HTR-8/SVneo (cell line): Measurements from ENCODE around the gene WASHC2A.
"Not testable (repeated sequence)": the region's sequence is repeated elsewhere in the genome, so short reads cannot be mapped to it uniquely, and the experiment has no call there.

Experiments
- DNase-seq: peaks from one replicate; pipeline ENCODE4 v3.0.0; 2011; ENCODE audit warnings: low spot score, mixed read lengths; ENCODE audit not compliant: insufficient read length
- FAIRE-seq: peaks from 2 replicates; lab custom pipeline; 2011; peaks lifted over from hg19 to GRCh38; lab: Jason Lieb, UNC

Gene WASHC2A

DNA sequence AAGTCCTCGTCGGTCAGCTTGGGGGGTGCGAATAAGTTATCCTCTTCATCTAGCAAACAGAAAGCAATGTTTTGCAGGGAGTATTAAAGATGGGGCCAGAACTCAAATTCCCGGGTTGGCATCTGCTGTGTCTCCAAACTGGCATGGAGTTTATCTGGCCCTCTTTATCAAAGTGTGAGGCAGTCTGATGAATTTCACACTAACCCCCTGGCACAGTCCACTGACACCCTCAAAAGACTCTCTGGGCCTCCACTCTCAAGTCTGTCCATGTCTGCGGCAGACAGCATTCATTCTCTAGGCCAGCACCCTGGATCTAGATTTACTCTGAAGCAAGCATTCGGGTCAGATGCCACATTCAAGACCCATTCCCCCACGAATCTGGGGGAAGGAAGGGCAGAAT is 6.2 kb upstream of the WASHC2A start:
- FAIRE-seq, DNase-seq: not testable (repeated sequence)

DNA sequence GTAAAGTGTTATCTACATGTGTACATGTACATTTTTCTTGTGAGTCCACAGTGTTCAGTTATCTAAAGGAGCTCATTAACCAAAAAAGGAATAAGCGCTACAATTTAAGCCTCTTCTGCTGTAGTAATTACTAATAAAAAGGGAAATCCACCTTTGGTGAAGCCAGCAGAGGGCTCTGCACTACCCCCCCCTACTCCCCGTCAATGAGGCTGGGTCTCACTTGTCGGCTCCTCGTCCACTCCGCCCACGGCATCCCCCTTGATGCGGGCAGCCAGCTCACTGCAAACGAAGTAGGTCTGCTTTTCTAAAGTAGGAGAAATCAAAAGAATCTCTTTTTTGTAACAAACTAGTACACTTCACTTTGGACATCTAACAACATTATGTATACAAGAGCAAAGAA is 4.7 kb upstream of the WASHC2A start:
- FAIRE-seq, result no peak
- DNase-seq, result no peak

DNA sequence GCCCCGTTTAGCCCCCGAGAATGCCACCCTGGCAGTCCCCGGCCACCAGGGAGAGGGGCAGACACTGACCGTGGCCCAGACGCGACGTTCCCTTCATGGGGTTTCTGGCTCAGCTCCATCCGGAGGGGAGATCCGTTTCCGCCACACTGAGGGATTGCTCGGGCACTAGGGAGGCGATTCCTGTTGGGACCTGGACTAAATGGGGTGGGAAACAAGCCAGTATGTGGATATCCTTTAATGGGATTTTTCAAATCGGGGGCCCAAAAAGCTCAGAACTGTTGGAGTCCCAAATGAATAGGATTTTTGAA is 552 bp downstream of the WASHC2A start:
- not testable (repeated sequence) for DNase-seq, FAIRE-seq

DNA sequence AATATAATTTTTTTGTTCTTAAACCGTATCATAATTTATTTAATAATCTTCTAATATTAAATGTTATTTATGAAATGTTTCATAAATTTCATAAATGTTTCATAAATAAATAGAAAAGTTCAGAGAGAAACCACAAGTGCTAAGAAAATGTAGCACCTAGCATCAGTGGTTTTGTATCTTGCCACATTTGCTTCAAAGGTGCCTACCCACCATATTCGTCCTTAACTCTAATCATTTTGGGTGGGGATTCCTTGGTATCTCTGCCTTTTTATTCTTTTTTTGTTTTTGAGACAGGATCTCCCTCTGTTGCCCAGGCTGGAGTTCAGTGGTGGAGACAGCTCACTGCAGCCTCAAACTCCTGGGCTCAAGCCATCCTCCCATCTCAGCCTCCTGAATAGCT is 7.4 kb downstream of the WASHC2A start:
- FAIRE-seq, result not testable (repeated sequence)

DNA sequence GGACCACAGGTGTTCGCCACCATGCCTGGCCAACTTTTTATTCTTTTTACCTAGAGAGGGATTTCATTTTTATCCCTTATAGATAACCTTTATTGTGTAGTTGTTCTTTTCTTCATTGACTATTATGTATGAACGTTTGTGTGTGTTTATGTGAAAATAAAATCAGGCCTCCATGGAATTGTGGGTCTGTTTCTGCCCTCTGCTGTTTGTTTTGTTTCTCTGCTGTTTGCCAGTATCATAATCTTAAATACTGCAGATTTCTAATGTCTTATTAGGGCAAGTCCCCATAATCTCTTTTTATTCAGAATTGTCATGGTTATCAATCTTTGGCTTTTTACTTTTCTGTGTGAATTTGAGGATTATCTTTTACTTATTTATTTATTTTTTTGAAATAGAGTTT is 7.8 kb downstream of the WASHC2A start:
- FAIRE-seq, DNase-seq: not testable (repeated sequence)

More for the DNA sequence above, 7.4 kb downstream of the WASHC2A start:
- DNase-seq, result not testable (repeated sequence)

DNA sequence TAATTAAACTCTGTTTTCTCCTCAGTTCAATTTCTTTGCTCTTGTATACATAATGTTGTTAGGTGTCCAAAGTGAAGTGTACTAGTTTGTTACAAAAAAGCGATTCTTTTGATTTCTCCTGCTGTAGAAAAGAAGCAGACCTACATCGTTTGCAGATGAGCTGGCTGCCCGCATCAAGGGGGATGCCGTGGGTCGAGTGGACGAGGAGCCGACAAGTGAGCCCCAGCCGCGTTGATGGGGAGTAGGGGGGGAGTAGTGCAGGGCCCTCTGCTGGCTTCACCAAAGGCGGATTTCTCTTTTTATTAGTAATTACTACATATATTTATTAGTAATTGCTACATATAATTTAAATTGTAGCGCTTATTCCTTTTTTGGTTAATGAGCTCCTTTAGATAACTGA is 23.6 kb downstream of the WASHC2A start:
- FAIRE-seq, DNase-seq: not testable (repeated sequence)

DNA sequence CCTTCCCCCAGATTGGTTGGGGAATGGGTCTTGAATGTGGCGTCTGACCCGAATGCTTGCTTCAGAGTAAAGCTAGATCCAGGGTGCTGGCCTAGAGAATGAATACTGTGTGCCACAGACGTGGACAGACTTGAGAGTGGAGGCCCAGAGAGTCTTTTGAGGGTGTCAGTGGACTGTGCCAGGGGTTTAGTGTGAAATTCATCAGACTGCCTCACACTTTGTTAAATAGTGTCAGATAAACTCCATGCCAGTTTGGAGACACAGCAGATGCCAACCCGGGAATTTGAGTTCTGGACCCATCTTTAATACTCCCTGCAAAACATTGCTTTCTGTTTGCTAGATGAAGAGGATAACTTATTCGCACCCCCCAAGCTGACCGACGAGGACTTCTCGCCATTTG is 25.2 kb downstream of the WASHC2A start:
- DNase-seq, FAIRE-seq: not testable (repeated sequence)

DNA sequence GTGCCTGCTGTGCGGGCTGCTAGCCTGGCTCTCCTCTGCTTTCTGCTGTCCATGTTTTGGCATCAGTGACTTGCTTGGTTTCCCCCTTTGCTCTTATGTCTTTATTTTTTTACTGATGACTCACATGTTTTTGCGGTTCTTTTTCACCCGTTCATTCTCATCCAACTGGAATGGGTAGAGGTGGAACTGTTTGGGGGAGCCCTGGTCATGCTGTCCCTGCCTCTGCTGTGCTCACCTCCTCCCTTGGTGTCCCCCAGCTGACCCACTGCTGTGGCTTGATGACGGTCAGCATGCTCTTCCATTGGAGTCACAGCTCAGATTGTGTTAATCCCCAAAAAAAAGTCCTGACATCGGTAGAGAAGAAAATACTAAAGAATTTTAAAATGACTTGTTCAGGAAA is 26.9 kb downstream of the WASHC2A start:
- DNase-seq, FAIRE-seq: not testable (repeated sequence)

DNA sequence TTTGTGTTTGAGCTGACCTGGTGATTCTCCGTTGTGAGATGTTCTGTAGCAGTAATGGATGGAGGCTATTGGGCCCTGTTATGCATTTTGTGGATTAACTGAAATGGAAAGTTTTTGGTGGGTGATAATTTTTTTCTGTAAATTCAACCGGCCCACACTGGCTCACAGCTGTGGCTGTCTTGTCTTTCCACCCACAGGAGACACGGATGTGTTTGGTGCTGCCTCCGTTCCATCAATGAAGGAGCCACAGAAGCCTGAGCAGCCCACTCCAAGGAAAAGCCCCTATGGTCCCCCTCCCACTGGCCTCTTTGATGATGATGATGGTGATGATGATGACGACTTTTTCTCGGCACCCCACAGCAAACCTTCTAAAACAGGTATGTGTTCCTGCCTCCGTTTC is 27.6 kb downstream of the WASHC2A start:
- not testable (repeated sequence) for FAIRE-seq, DNase-seq

DNA sequence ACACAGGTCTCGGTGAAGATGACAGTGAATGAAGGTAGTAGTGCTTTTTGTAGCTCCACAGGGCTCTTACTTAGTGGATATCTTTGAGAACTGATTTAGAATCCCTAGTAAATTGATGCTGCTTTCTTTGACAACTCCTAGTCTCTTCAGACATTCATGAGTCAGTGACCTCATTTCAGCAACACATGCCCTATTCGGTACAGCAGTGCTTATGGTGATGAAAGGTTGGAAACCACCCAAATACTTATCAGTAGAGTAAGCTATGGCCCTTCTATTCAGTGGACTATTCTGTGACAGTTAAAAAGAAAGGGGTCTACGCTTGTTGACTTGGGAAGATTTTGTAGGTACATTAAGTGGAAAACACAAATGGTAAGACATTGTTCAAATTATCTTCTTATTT is 29.0 kb downstream of the WASHC2A start:
- FAIRE-seq, DNase-seq: not testable (repeated sequence)

DNA sequence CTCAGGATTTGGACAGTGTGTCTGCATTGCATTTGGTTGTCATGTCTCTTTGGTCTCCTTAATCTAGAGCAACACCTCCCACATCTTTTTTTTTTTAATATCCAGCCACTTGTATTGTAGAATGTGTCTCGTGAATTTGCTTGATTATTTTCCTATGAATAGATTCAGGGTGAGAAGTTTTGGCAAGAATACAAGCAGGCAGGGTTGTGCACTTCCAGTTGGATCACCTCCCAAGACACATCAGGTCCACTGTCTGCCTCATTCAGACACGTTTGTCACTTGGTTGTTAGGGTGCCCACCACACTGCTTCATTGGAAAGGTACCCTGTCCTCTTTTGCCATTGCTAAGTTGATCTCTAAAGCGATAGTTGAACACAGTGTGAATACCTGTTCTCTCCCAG is 30.9 kb downstream of the WASHC2A start:
- not testable (repeated sequence) for DNase-seq, FAIRE-seq

DNA sequence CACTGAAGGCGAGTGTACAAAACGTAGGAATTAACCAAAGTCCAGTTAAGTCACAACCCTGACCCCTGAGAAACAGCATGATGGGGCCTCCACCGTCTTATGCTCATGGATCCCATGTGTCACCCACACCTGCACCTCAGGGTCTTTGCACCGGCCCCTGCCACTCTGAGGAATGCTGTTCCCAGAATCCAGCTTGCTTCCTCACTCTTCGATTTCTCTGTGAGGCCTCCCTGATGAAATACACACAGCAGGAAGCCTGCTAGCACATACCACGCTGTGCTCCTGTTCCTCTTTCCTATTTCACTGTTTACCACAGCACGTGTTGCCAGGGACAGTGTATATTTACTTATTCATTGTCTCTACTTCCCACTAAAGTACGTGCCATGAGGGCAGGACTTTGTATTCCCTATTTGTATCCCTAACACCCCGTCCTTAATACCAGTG is 33.4 kb downstream of the WASHC2A start:
- DNase-seq, FAIRE-seq: not testable (repeated sequence)

DNA sequence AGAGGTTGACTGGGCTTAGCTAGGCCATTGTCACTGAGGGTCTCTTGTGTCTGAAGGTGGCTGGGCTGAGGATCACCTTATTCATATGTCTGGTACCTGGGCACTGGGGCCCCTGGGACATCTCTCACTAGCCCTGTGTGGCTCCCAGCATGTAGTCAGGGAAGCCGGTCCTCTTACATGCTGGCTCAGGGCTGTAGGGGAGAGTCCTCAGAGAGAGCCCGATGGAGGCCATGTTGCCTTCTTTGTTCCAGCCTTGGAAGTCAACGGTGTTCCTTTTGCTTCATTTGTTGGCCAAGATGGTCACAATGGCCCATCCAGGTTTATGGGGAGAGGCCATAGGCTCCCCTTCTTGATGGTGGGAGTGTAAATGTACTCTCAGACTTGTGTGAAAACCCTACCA is 34.0 kb downstream of the WASHC2A start:
- FAIRE-seq, DNase-seq: not testable (repeated sequence)

DNA sequence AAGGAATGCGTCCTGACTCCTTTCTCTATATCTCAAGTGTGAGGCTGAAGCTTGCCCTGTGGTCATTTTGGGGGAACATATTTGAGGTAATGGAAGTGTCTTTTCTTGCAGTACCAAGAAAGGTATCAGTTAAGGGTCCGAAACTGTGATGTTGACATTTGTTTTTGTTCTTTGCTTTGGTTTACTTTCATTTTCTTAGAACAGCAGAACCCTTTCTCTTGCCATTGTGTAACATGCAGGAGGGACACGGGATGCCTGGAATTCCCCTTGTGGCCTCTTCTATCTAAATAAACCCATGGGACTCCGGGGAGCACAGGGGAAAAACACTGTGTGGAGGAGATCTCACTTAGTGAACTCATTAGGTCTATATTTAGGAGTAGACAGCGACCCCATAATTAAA is 34.5 kb downstream of the WASHC2A start:
- DNase-seq, FAIRE-seq: not testable (repeated sequence)

DNA sequence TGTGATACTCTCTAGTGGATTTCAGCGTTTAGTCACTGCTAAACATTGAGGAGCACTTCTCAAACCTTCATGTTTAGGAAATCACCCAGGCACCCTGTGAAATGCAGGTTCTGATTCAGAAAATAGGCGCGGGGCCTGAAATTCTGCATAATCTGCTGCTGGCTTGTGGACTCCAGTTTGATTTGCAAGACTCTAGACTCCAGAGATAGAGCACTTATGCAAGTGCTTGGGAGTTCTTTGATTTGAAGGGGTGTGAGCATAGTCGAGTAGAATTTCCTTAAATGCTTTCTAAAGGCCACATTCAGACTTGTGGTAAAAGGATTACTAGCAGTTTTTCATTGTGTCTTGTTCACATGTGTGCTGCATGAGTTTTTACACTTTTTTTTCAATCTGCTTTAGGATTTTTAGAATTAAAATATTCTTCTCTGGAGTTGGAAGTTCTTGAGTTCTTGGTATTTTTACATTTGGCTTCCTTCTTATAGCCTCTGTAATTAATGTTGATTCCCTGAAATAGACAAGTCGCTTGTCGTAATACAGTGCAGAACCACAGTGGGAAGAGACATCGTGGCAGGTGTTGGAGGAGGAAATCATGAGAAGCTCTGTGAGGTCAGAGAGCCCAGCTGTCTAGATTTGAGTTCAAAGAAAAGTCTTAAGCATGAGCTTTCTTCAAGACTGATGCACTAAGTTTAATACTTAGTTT is 41.4 kb downstream of the WASHC2A start:
- FAIRE-seq, result not testable (repeated sequence)

DNA sequence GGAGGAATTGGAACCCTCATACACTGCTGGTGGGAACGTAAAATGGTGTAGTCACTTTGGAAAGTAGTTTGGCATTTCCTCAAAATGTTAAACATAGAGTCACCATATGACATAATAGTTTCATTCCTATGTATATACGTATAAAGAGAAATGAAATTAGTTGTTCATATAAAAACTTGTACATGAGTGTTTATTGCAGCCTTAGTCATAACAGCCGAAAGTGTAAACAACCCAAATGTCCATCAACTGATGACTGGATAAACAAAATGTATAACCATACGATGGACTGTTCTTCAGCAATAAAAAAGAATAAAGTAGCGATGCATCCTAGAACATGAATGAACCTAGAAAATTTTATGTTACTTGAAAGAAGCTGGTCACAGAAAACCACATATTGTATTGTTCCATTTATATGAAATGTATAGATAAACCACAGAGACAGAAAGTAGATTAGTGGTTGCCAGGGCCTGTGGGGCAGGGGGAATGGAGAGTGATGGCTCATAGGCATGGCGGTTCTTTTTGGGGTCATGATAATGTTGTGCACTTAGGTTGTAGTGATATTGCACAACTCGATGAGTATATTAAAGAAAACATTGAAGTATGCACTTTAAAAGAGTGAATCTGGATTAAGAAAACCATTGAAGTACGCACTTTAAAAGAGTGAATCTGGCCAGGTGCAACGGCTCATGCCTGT is 44.8 kb downstream of the WASHC2A start:
- not testable (repeated sequence) for FAIRE-seq, DNase-seq

More for the DNA sequence above, 41.4 kb downstream of the WASHC2A start:
- not testable (repeated sequence) for DNase-seq

DNA sequence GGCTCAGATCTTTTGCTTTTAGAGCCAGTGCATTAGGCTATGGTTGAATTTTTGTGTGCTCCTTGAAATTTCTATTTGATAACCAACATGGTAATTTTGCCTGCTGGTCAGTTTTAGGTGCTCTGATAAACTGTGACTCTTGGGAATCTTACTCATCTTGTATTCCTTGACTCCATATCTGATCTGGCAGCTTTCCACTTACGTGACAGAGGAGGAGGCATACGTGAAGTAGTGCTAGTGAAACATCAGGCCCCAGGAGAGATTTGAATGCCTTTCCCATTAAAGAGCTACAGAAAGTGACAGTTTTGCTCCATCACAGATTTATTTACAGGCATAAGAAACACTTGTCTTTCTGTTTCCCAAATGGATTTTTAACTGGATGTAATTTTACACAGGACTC is 59.0 kb downstream of the WASHC2A start:
- FAIRE-seq, DNase-seq: not testable (repeated sequence)

DNA sequence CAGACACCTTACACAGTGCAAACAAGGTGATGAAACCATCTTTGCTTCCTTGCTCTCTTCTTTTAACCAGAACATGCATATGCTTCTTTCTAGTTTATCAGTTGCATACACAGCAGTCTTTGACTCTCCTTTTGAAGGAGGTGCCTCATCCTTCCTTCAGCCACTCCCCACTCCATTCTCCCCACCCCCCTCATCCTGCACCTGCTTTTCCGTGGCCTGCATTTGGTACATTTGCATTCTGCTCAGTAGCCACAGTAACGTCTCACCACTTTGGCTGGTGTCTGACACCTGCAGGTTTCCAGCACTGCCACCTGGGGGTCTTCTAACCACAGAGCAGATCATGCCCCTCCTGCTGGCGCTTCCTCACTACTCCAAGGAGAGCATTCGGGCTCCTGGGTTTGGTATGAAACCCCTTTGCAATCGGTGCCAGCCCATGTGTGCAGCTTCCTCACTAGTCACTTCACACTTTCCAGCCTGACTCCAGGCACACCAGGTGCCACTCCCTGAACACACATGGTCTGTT is 60.1 kb downstream of the WASHC2A start:
- FAIRE-seq, DNase-seq: not testable (repeated sequence)

DNA sequence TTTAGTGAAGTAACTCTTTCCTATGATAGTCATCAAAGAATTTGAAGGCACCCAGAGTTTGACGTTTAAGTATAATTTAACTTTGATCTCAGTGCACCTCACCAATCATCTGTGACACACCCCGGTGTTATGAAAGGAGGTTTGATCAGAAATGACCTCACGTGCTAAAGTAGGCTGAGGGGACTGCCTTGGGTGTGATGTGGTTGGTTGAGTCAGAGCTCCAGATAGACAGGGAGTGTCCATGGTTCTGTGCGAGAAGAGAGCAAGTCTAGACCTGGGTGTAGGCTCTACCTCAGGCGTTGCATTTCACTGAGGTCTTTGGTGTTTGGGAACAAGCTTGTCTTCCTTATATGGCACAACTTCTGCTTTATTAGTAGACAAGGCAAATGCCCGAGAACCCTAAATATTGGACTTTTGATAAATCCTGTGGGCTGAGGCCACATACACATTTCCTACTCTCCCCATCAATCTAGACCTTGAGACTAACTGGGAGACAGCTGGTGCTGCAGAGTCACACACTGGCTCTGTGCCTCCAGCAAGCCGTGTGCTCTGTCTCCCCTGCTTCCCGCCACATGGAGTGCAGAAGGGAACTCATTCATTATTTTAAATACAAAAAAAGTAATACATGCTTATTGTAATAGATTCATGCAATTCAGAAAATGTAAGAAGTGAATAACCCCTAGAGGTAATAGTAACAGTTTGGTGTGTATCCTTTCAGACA is 63.7 kb downstream of the WASHC2A start:
- not testable (repeated sequence) for DNase-seq, FAIRE-seq

DNA sequence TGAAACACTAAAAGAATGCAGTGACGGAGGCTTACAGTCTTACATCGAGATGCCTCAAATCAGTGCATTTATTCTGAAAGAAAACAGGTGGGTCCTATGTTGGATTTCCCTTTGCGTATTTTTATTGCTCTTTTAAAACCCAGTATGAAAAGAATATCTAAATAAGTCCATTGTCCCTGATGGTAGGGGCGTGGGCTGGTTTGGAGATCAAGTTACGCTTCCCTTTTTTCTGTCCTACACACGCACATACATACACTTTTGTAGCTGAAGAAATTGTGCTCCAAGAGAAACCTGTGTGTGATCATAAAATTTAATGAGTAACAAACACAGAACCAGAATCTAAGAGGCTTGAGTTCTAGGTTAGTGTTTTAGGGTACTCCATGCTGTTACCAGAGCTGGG is 64.6 kb downstream of the WASHC2A start:
- FAIRE-seq, DNase-seq: not testable (repeated sequence)
